HuH-7.5 (cell line): Measurements from ENCODE around the gene KCNS1.
"Not testable (repeated sequence)": the region's sequence is repeated elsewhere in the genome, so short reads cannot be mapped to it uniquely, and the experiment has no call there.

Experiments used
- DNase-seq: peaks from one replicate; pipeline ENCODE4 v3.0.0; 2011; ENCODE audit warnings: low spot score

KCNS1 gene

DNA sequence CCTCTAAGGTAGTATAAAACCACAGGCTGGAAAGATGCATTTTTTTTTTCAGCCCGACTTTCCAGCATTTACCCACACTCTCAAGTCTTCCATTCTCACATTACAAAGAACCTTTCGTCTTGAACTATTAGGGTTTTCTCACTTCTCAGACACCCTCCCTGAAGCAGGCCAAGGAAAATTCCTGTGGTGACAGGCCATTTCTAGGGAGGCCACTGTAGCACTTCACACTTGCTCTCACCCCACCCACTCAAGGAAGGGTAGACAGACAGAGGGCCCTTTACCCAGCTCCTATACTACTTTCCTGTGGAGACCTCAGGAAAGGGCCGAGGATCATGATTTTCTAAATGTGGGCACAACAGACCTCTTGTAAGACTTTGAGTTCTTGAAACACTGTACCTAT is 27.7 kb downstream of the KCNS1 start:
- no peak for DNase-seq

DNA sequence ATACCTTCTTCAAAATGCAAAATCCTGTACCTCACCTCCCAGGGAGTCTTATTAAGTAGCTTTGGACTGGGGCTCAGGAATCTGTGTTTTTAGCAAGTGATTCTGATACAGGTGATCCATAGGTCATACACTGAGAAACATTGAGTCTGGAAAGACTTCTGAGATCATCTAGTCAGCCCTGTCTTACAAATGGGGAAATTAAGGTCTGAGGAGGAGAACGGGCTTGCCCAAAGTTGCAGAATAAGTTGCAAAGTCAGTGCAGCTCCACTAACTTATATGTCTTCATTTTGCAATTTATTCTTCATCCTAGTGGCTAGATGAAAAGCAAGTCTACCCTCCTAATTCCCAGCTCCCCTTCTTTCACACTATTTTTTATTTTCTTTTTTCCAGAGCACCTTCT is 28.9 kb downstream of the KCNS1 start:
- no peak for DNase-seq

DNA sequence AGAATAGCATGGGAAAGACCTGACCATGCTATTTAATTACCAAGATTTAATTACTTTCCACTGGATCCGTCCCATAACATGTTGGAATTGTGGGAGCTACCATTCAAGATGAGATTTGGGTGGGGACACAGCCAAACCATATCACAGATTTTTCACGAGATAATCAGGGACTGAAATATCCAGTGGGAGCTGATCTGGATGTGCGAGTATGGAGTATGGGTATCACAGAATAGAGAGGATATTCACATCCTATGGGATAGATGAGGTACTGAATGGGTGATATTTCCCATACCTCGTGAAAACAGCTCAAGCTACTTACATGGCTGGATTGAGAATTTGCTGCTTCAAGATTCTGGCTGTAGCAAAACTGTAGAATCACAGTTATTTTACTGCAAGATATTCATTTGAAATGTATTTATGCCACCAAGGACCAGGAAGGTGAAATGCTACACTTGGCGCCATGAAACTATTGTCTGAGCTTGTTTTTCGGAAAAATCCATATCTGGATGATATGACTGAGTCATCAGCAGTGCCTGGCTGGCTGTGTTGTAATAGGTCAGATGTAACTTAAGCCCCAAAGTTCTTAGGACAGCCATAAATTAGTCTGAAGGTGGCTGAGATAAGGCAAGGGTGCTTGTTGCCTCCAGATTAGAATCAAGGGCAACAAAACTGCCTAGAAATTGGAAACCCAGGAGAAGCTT is 29.8 kb downstream of the KCNS1 start:
- no peak for DNase-seq

DNA sequence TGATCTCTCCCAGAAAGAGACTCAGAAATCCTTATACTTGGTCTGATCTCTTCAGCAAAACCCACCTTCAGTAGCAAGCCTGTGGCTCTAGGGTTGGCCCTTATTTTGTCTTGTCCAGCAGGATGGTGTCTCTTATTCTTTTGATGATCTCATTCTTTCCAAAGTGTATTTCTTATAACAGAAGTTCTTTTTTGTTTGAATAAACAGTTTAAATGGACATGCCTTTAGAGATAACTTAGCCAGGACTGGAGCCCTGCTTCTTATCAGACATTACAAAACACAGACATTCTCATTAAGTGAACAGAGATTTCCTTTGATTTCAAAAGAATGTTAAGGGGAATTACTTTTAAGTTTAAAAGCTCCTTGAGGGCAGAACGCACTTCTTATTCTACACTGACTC is 31.7 kb downstream of the KCNS1 start:
- DNase-seq = no peak

DNA sequence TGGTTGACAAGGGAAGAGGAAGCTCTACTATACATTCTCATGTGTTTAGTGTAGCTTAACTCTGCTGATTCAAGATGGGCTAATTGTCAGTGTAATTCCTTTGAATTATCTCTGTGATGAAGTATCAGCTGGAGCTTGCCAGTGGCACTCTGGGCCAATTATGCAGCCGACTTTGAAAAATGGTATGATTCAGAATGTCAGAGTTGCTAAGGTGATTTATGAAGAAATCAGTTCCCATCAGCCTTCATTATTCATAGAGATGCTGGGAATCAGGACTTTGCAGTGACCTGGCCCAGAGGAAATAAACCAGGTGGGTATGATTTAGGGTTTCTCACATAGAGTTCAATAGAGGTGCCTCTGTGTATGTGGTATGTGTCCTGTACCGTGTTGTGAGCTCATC is 33.4 kb downstream of the KCNS1 start:
- no peak for DNase-seq

DNA sequence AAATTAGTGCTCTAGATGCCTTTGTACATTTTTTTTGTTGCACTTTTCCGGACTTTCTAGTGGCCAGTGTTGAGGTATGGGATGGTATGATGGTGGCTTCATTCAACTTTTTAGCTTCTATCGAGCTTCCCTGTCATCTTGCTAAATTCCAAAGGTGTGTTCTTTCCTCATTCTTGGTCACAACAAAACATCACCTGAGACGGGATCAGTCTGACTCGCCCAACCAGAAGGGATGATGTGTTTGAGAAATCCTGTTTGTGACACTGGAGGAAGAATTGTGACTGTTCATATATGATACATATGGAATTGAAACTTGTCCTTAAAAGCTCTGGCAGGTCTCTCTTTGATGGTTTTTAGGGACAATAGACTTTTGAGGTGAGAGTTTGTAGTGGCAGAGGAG is 33.8 kb downstream of the KCNS1 start:
- no peak for DNase-seq

DNA sequence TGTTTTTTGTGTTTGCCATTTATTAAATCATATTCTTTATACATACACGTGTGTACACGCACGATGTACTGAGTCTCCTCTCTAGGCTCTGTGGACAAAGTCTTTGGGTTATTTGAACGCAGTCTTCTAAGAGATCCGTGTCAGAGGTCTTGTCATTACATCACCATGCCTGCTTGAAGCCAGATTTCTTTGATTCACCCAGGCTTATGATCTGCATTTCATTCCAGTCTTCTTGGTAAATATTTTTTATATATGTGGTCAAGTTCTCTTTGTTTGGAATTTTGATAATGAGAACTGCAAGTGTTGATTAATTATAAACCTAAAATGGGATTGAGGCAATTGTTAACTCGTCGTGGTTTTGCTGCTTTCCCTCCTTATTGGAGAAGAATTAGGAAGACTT is 34.6 kb downstream of the KCNS1 start:
- no peak for DNase-seq

DNA sequence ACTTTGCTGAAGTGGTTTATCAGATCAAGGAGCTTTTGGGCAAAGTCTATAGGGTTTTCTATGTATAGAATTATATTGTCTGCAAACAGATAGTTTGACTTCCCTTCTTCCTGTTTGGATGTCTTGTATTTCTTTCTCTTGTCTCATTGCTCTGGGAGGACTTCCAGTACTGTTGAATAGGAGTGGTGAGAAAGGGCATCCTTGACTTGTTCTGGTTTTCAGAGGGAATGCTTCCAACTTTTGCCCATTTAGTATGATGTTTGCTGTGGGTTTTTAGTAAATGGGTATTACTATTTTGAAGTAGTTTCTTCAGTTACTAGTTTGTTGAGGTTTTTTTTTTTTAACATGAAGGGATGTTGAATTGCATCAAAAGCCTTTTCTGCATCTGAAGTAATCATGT is 36.1 kb downstream of the KCNS1 start:
- DNase-seq = no peak

DNA sequence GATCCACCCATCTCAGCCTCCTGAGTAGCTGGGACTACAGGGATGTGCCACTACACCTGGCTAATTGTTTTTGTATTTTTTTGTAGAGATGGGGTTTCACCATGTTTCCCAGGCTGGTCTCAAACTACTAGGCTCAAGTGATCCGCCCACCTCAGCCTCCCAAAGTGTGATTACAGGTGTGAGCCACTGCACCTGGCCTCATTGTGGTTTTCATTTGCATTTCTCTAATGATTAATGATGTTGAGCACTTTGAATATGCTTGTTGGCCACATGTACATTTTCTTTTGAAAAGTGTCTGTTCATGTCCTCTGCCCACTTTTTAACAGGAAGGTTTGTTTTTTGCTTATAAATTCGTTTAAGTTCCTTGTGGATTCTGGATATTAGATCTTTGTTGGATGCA is 37.8 kb downstream of the KCNS1 start:
- DNase-seq = not testable (repeated sequence)

DNA sequence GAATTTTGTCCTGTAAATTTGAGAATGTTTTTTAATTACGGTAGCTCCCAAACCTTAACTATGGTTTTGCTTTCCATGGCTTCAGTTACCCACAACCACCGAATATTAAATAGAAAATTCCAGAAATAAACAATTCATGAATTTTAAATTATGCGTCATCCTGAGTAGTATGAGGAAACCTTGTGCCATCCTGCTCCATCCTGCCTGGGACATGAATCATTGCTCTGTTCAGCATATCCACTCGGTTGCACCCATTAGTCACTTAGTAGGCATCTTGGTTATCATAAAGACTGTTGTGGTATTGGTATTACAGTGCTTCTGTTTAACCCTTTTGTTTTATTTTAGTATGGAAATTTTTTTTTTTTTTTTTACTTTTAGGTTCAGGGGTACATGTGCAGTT is 39.7 kb downstream of the KCNS1 start:
- DNase-seq = no peak

DNA sequence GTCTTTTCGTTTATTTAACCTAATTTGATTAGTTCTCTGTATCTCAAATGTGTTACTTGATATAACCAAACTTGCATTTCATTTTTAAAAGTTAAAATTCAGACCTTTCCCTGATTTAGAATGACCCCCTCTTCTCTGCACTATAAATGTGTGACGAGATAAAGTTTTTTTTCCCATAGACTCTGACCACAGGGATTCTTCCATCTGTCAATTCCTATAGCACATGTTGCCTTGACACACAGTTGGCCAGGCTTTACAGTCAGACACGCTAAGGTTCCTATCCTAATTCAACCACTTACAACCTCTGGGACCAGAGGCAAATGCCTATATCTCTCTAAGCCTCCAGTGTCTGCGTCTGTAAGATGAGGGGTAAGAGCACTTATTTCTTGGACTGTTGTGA is 40.6 kb downstream of the KCNS1 start:
- no peak for DNase-seq

DNA sequence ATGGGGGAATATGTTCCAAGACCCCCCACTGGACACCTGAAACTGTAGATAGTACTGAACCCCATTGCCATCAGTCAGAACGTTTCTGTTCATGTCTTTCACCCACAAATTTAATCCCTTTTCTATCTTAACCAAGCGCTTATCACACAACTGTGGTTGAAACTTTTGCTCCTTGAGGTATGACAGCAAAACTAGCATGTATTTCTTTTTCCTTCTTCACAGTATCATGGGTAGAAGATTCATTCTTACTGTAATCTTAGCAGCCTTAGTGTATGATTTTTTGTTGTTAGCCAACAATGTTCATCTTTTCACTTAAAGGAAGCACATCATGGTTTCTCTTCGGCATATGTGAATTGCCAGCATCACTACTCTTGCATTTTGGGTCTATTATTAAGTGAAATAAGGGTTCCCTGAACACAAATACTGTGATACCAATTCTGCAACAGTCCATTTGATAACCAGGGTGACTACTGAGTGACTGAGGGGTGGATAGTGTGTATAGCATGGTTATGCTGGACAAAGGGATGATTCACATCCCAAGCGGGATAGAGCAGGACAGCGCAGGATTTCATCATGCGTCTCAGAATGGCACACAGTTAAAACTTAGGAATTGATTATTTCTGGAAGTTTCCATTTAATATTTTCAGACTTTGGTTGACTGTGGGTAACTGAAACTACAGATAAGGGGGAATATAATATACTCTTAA is 41.8 kb downstream of the KCNS1 start:
- no peak for DNase-seq

DNA sequence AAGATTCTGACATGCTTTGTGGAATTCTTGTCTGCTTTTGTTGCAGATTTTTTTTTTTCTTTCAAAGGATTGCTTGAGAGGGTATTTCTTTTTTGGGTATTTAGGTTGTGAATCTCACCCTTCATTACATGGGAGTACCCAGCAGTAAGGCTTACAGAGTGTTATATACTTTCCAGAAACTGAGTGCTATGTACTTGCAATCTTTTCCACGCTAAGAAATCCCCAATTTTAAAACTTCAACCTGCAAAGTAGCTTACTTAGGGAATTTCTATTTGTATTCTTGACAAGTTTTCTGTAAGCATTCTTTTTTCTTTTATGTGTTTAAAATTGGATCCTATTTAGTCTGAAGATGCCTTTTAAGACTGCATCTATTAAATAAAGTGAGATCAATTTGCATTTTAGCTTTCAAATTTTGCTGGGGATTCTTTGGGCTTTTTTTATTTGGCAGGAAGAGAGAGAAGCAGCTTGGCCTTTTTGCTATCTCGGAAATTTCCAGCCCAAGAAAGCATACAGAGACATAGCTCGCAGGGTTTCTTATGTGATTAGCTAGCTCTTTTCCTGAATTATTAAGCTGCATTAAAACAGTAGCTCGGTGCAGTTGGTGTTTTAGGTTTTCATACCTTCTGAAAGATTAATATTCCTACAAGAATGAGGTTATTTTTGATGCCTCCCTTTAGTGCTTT is 42.6 kb downstream of the KCNS1 start:
- no peak for DNase-seq

DNA sequence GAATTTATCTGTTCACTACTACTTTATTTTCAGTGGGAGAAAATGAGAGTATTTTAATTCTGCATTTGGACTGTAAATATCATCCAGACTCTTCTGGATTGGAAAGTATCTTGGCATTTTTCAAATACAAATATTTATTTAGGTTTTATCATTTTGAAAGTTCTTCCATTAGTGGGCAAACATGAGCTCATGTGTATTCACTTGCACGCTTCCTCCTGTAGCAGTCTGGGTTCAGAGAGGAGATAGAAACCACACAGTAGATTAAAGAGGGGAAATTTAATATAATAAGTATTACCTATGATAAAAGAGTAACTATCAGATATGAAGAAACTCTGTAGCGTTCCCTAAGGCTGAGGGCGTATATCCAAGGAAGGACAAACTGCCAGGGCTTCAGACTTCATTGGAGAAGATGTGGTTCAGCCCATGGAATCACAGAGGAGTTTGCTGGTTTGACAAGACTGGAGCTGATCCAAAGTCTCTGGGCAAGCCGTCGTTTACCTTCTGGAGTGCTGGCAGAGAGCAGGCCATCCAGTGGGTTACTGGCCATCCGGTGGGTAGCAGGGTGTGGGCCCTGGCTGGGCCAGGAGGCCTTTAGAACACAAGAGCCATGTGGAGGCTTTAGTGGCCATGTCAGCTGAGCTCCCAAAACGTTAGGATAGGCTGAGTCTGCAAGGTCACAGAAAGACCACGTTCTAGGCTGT is 44.3 kb downstream of the KCNS1 start:
- no peak for DNase-seq

DNA sequence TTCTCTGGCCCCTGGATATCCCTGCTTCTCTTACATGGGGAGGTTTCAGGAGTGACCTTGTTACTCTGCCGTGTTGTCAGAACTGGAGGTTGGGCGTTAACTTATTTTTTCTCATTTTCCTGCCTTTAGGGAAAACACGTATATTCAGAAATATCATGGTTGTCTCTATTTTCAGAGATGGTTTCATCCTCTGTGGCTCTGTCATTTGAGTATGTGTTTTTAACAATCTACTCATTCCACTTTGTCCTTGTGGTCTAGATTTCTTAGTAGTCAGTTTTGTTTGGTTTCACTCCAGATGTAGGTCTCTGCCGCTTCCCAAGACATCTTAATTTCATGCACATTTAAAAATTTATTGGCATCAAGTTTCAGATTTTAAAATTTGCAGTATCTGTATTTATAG is 45.9 kb downstream of the KCNS1 start:
- DNase-seq = no peak

DNA sequence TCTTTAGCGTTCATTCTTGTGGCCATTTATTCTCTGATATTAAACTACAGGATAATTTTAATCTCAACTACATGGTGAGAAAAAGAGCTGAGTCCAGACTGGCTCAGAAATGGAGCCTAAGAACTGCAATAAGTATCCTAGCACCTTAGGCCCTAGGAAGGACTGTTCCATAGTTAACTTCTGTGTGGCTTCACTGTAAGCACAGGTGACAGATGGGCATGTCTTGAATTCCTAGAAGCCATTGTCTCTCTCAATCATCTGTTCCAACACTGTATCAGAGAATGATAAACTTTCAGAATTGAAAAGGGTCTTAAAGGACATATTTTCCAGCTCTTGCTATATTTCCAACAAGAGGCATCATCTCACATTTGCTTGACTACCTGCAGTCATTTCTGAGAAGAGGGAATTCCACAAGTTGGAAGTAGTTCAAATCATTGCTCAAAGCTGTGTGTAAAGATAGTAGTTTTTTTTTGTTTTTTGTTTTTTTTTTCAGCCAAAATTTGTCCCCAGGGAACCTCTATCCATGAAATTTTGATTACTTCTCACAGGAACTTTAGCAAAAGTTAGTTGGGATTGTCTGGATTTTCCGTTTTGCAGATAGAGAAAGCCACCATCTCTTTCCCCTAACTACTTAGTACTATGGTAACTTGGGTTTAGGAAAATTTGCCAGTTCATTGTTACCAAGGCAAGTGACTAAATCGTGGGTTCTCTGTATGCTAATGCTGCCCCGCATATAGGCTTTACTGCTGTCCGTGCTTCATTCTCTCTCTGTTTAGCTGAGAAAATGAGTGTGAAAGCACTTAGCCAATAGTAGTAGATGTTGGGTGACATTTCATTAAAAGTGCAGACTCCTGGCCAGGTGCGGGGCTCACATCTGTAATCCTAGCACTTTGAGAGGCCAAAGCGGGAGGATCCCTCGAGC is 47.2 kb downstream of the KCNS1 start:
- DNase-seq = no peak

DNA sequence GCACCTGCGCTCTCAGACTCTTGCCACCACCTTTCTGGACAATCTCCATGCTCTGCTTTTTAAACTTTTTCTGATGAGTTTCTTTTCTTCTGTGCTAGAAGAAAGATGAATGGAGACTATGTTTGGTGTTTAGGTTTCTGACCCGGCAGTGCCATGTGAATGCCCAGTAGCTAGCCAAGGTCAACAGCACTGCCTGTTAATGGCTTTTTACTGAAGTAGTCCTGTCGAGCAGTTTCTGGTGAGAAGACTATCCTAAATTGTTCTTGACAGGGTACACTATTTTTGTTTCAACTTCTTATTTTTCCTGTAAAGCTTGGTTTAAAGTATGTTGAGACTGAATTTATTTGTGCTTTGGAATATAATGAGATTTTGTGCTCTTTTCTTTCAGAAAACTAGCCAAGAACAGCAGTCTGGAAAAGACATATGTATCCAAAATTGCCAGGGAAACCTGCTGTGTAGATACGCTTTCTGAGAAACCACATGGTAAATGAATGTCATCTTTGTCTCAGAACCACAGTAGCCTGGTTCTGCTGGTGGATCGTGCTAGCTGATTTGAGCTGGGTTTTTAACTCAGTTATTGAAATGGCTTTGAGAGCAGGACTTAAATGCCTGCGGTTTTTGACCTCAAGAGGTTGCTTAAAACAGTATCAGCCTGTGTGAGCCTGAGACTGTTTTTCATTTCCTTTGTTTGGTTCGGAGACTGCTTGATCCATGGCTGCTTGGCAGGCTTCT is 48.1 kb downstream of the KCNS1 start:
- DNase-seq = no peak

DNA sequence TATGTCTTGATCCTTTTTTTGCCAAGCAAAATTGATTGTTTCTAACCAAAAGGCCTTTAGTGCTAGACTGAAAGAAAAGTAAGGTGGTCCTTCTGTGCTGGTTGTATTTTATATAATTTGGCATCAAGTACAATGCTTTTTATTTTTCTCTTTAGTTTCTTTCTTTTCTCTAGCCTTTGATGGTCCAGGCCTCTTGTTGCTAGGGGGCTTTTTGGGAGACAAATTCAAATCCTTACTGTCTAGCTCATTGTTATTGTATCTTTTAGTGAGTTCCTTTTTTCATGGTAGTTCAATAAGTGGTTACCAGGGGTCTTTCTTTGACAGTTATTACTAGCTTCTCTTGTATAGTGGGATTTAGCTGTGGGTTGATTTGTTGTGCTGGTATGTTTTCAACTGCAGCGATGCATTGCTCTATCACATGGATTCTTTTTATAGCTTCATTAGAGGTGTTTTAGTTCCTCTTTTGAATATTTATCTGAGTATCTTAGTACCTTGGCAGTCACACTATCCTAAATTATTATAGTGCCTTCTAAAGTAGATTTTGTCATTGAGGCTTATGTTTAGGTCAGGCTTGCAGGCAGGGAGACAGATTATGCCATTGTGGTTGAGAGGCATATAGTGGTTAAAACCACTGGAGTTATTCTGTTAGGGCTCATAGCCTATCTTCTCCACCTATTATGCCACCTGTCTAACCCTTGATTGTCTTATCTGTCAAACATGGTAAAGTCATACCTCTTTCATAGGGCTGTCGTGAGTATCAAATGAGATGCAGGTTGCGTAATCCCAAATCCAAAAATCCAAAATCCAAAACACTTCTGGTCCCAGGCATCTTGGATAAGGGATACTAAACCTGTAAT is 49.5 kb downstream of the KCNS1 start:
- no peak for DNase-seq

DNA sequence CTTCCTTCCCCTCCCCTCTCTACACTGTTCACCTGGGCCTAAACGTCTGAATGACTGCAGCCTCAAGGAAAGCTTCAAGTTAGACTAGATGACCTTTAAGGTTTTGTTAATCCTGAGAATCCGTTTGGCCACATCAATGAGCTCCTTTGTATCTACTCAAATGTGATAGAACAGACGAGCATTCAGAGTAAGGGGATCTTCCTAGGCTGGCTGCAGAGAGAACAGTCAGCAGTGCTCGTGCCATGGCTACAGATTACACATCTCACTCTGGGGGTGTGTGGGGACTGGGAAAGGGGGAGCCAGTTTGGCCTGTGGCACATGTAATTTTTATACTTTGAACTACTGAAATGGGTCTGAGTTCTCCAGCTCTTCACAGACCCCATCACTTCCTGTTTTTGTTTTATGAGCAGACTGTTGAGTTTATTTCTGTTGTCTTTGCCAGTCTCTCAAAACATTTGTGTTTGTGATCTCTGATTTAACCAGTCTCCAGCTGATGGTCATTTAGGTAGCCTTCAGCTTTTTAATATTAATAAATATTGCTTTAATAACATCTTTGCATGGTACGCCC is 50.9 kb downstream of the KCNS1 start:
- DNase-seq = no peak

DNA sequence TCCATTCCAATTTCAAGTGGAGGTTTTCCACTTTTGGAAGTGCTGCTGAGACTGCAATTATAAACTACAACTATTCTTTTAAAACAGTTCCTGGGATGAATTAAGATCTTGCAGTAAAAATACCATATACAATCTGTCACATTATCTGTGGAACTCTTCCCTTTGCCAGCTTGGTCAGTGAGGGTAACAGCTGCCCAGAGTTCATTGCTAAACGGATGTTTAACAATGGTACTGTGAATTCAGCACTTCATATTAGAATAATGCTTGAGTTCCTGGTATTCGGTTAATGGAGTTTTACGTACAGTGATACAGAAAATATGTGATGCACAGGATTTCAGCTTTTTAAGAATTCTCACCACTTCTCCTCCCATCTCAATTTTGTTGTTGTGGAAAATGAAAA is 51.5 kb downstream of the KCNS1 start:
- DNase-seq = no peak
